CD4-positive, CD25-positive, alpha-beta regulatory T cell (primary cell): ENCODE measurements around the gene PTPN1. TPM values are rescaled to one million over a fixed set of nuclear protein-coding genes. Genes with fewer than 3 reads are reported as not detected.
A peak's percentile ranks its signal among the peaks of the same experiment; 100 is the strongest.

Experiments used
- ATAC-seq, 2 donors: fragments of 150-1000 bp; cut with Tn5 transposase; one replicate each; pipeline ENCODE4 v1.10.0; 2021; ENCODE audit warnings: low read depth in 2 of 2, moderate number of reproducible peaks in 2 of 2, moderate library complexity in 1 of 2
- DNase-seq, 3 donors: peaks; one replicate each; pipeline versions ENCODE4 v3.0.0 to v3.0.0-alpha.2; 2012 to 2022; ENCODE audit warnings: mixed read lengths in 1 of 3
- H3K27ac ChIP-seq: one replicate; pipeline ENCODE4 v1.7.0; 2013; ENCODE audit warnings: mild to moderate bottlenecking, low read length; ENCODE audit not compliant: insufficient read depth, poor library complexity, severe bottlenecking
- H3K27me3 ChIP-seq: one replicate; pipeline ENCODE4 v1.7.0; 2013; ENCODE audit warnings: low read length; ENCODE audit not compliant: control insufficient read depth, insufficient read depth
- H3K36me3 ChIP-seq: one replicate; pipeline ENCODE4 v1.7.0; 2013; ENCODE audit warnings: mild to moderate bottlenecking, low read length, moderate library complexity; ENCODE audit not compliant: control insufficient read depth, insufficient read depth
- H3K4me1 ChIP-seq: 2 replicates; pipeline ENCODE4 v1.7.0; 2013; ENCODE audit warnings: mild to moderate bottlenecking, low read length; ENCODE audit not compliant: insufficient read depth, control insufficient read depth, poor library complexity, severe bottlenecking
- H3K4me3 ChIP-seq: one replicate; pipeline ENCODE4 v1.7.0; 2013; ENCODE audit warnings: low read depth, mild to moderate bottlenecking, low read length, moderate library complexity
- H3K9me3 ChIP-seq, 2 experiments: 1 replicate in 1 of 2; 2 replicates in 1 of 2; pipeline ENCODE4 v1.7.0; 2013; ENCODE audit warnings: low read length in 2 of 2, mild to moderate bottlenecking in 1 of 2, moderate library complexity in 1 of 2; ENCODE audit not compliant: control insufficient read depth in 2 of 2
- H3K27ac Mint-ChIP-seq, 3 donors: one replicate each; pipeline ENCODE4 v1.8.0; 2020 to 2022; ENCODE audit warnings: mild to moderate bottlenecking in 3 of 3, mixed read lengths in 3 of 3, moderate library complexity in 2 of 3
- H3K27me3 Mint-ChIP-seq: one replicate; pipeline ENCODE4 v1.8.0; 2022; ENCODE audit warnings: mild to moderate bottlenecking, mixed read lengths
- H3K36me3 Mint-ChIP-seq: one replicate; pipeline ENCODE4 v1.8.0; 2020; ENCODE audit warnings: mixed read lengths
- H3K4me1 Mint-ChIP-seq, 4 donors: one replicate each; pipeline ENCODE4 v1.8.0; 2020 to 2022; ENCODE audit warnings: mixed read lengths in 4 of 4, mild to moderate bottlenecking in 1 of 4
- H3K4me3 Mint-ChIP-seq, 4 donors: one replicate each; pipeline ENCODE4 v1.8.0; 2020 to 2022; ENCODE audit warnings: mild to moderate bottlenecking in 4 of 4, mixed read lengths in 4 of 4, moderate library complexity in 3 of 4
- H3K9me3 Mint-ChIP-seq, 7 donors: one replicate each; pipeline ENCODE4 v1.8.0; 2020 to 2022; ENCODE audit warnings: mixed read lengths in 7 of 7, mild to moderate bottlenecking in 3 of 7, moderate library complexity in 2 of 7
- polyA plus RNA-seq, 4 donors: library from polyadenylated mRNA; unstranded; fragments of 300-500 nt; fragmentation: Illumina TruSeq; gene quantifications; one replicate each; pipeline ENCODE4 v1.2.3, GENCODE V29; 2021
- total RNA-seq: library from RNA; stranded (reverse); gene quantifications from one replicate; pipeline ENCODE4 v1.2.3, GENCODE V29; 2022

PTPN1 gene
- total and polyA plus RNA-seq, 5 donors from 2014 or later: 27.1 to 76.3 (median 31.7) TPM

DNA sequence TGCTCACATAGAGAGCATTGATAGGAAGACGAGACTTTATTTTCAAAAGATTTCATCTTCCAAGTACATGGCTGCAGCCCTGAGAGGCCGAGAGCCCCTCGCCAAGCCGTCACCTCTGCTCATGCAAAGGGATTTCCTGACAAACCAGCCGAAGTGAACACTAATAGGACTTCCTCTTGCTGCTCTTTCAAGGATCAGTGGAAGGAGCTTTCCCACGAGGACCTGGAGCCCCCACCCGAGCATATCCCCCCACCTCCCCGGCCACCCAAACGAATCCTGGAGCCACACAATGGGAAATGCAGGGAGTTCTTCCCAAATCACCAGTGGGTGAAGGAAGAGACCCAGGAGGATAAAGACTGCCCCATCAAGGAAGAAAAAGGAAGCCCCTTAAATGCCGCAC, 69.3 kb downstream of the PTPN1 start:
- no peak for ATAC-seq
- Histone ChIP-seq H3K9me3 (no peaks in the 10 kb centered on the region), H3K4me1 (no peaks in the 10 kb centered on the region), H3K36me3 (peaks cover 90% of the 10 kb centered on the region), H3K27ac (no peak overlapping the region), H3K4me3 (no peak overlapping the region), H3K27me3 (no peaks in the 10 kb centered on the region)
- no peak overlapping the region for H3K4me3 Mint-ChIP-seq
- no peaks in the 10 kb centered on the region for H3K27me3 Mint-ChIP-seq
- peaks cover 43% of the 10 kb centered on the region for H3K36me3 Mint-ChIP-seq
- DNase-seq: no peak
- H3K27ac Mint-ChIP-seq: peak overlapping the region in 1 of 3 donors; percentile 52
- no peaks in the 10 kb centered on the region for H3K9me3 Mint-ChIP-seq
- peaks cover 0 to 10% (median 7%) of the 10 kb centered on the region in 4 donors for H3K4me1 Mint-ChIP-seq

DNA sequence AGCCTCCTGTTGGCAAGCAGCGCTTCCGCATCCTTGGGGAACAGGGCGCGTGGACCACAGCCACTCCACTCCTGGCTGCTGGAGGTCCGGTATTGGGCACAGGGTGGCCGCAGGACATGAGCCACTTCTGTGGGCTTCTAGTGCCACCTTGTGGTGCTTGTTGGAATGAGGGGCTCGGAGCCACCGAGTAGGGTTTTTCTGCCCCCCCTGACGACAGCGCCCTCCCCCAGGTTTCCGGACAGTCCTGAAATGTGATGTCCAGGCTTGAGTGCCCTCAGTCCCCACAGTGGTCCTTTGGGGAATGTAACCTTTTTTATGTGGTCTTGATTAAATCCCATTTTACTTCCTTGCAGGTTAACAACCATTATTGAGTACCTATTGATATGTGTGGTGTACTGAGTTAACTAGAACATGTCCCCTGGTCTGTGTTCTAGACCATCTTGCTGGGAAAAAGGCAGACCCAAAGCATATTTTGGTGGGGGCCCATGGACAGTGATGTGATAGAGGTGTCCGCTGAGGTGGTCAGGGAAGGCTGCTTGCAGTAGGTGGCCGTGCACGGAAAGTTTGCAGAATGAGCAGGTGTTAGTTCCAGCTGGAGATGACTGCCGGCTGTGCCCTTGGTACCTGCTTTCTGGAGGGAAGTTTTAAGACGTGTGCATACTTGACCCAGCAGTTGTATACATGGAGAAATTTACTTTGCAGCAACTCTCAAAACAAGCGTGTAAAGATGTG, 70.0 kb downstream of the PTPN1 start:
- Mint-ChIP-seq H3K27me3 (no peaks in the 10 kb centered on the region), H3K4me3 (no peak overlapping the region), H3K9me3 (no peaks in the 10 kb centered on the region), H3K27ac (peak overlapping the region in 2 of 3 donors; percentile 9 to 52), H3K4me1 (peaks cover 0 to 9% (median 3%) of the 10 kb centered on the region in 4 donors), H3K36me3 (peaks cover 37% of the 10 kb centered on the region)
- Histone ChIP-seq H3K4me3 (no peak overlapping the region), H3K9me3 (no peaks in the 10 kb centered on the region), H3K36me3 (peaks cover 90% of the 10 kb centered on the region), H3K27me3 (no peaks in the 10 kb centered on the region), H3K27ac (no peak overlapping the region), H3K4me1 (no peaks in the 10 kb centered on the region)
- peak; percentile 30 to 39 (median 32) for DNase-seq
- no peak for ATAC-seq

DNA sequence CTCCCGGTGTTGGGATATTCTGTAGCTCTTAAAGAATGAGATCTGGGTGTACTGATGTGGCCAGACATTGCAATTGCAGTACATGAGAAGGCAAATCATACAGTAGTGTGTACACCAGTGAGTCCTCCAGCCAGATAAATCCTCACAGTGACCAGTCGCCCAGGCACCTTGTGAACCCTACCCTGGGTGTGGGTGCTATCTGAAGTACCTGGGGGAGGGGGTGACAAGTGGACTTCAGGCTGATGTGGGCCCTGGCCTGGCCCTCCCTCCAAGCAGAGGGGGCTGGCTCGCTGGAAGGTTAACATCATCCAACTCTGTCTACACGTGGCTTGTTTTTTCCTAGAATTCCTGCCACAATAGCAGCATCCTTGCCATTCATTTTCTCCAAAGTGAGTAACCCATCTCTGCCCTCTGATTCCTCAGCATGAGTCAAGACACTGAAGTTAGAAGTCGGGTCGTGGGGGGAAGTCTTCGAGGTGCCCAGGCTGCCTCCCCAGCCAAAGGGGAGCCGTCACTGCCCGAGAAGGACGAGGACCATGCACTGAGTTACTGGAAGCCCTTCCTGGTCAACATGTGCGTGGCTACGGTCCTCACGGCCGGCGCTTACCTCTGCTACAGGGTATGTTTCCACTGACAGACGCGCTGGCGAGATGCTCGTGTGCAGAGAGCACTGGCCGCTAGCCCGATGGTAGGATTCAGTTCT, 70.8 kb downstream of the PTPN1 start:
- no peaks in the 10 kb centered on the region for H3K9me3 ChIP-seq
- DNase-seq (no peak), ATAC-seq (no peak)
- Mint-ChIP-seq H3K4me3 (no peak overlapping the region), H3K27ac (peak overlapping the region in 1 of 3 donors; percentile 52), H3K36me3 (peaks cover 40% of the 10 kb centered on the region), H3K27me3 (no peaks in the 10 kb centered on the region), H3K4me1 (peaks cover 0 to 4% (median 1%) of the 10 kb centered on the region in 4 donors), H3K9me3 (no peaks in the 10 kb centered on the region)
- no peaks in the 10 kb centered on the region for H3K4me1 ChIP-seq
- no peaks in the 10 kb centered on the region for H3K27me3 ChIP-seq
- no peak overlapping the region for H3K4me3 ChIP-seq
- peaks cover 91% of the 10 kb centered on the region for H3K36me3 ChIP-seq
- H3K27ac ChIP-seq: no peak overlapping the region

DNA sequence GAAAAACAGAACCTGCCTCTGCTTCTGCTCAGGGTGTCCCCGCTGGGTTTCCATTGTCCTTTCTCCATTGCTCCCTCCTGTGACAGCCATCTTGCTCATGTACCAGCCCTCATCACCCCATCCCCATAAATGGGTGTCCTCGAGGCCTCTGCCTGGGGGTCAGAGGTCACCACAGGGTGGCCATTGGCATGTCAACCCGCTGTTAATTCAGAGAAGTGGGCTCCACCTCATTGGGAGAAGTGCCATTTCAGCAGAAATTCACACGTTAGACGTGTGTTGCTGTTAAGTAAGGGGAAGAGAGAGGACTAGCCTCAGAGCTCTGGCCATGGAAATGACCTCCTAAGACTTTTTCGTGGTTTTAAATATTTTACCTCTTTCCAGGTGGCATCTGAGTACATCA, 71.9 kb downstream of the PTPN1 start:
- H3K4me3 Mint-ChIP-seq: no peak overlapping the region
- no peaks in the 10 kb centered on the region for H3K9me3 Mint-ChIP-seq
- ATAC-seq (no peak), DNase-seq (no peak)
- no peaks in the 10 kb centered on the region for H3K9me3 ChIP-seq
- H3K27me3 ChIP-seq: no peaks in the 10 kb centered on the region
- H3K4me1 ChIP-seq: no peaks in the 10 kb centered on the region
- H3K27me3 Mint-ChIP-seq: no peaks in the 10 kb centered on the region
- no peak overlapping the region for H3K27ac Mint-ChIP-seq
- peaks cover 40% of the 10 kb centered on the region for H3K36me3 Mint-ChIP-seq
- H3K36me3 ChIP-seq: peaks cover 95% of the 10 kb centered on the region
- H3K4me3 ChIP-seq: no peak overlapping the region
- H3K27ac ChIP-seq: no peak overlapping the region
- H3K4me1 Mint-ChIP-seq: peaks cover 0 to 2% (median 0%) of the 10 kb centered on the region in 4 donors

DNA sequence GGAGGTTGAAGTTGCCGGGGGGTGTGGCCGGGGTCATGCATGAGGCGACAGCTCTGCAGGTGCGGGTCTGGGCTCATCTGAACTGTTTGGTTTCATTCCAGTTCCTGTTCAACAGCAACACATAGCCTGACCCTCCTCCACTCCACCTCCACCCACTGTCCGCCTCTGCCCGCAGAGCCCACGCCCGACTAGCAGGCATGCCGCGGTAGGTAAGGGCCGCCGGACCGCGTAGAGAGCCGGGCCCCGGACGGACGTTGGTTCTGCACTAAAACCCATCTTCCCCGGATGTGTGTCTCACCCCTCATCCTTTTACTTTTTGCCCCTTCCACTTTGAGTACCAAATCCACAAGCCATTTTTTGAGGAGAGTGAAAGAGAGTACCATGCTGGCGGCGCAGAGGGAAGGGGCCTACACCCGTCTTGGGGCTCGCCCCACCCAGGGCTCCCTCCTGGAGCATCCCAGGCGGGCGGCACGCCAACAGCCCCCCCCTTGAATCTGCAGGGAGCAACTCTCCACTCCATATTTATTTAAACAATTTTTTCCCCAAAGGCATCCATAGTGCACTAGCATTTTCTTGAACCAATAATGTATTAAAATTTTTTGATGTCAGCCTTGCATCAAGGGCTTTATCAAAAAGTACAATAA, 72.5 kb downstream of the PTPN1 start:
- no peak overlapping the region for H3K27ac ChIP-seq
- H3K4me1 Mint-ChIP-seq: peaks cover 0 to 2% (median 0%) of the 10 kb centered on the region in 4 donors
- H3K4me3 ChIP-seq: no peak overlapping the region
- ATAC-seq: no peak
- no peaks in the 10 kb centered on the region for H3K27me3 Mint-ChIP-seq
- peaks cover 93% of the 10 kb centered on the region for H3K36me3 ChIP-seq
- H3K36me3 Mint-ChIP-seq: peaks cover 36% of the 10 kb centered on the region
- no peaks in the 10 kb centered on the region for H3K9me3 Mint-ChIP-seq
- H3K27ac Mint-ChIP-seq: no peak overlapping the region
- no peaks in the 10 kb centered on the region for H3K27me3 ChIP-seq
- H3K9me3 ChIP-seq: no peaks in the 10 kb centered on the region
- DNase-seq: no peak
- no peaks in the 10 kb centered on the region for H3K4me1 ChIP-seq
- no peak overlapping the region for H3K4me3 Mint-ChIP-seq

DNA sequence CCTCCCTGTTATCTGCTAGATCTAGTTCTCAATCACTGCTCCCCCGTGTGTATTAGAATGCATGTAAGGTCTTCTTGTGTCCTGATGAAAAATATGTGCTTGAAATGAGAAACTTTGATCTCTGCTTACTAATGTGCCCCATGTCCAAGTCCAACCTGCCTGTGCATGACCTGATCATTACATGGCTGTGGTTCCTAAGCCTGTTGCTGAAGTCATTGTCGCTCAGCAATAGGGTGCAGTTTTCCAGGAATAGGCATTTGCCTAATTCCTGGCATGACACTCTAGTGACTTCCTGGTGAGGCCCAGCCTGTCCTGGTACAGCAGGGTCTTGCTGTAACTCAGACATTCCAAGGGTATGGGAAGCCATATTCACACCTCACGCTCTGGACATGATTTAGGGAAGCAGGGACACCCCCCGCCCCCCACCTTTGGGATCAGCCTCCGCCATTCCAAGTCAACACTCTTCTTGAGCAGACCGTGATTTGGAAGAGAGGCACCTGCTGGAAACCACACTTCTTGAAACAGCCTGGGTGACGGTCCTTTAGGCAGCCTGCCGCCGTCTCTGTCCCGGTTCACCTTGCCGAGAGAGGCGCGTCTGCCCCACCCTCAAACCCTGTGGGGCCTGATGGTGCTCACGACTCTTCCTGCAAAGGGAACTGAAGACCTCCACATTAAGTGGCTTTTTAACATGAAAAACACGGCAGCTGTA, 73.4 kb downstream of the PTPN1 start:
- Histone ChIP-seq H3K4me3 (no peak overlapping the region), H3K27me3 (no peaks in the 10 kb centered on the region), H3K9me3 (no peaks in the 10 kb centered on the region), H3K27ac (no peak overlapping the region), H3K4me1 (no peaks in the 10 kb centered on the region), H3K36me3 (peaks cover 84% of the 10 kb centered on the region)
- no peak for DNase-seq
- Mint-ChIP-seq H3K27ac (no peak overlapping the region), H3K9me3 (no peaks in the 10 kb centered on the region), H3K4me1 (peaks cover 0 to 7% (median 4%) of the 10 kb centered on the region in 4 donors), H3K36me3 (peaks cover 29% of the 10 kb centered on the region), H3K4me3 (no peak overlapping the region), H3K27me3 (no peaks in the 10 kb centered on the region)
- ATAC-seq: no peak

DNA sequence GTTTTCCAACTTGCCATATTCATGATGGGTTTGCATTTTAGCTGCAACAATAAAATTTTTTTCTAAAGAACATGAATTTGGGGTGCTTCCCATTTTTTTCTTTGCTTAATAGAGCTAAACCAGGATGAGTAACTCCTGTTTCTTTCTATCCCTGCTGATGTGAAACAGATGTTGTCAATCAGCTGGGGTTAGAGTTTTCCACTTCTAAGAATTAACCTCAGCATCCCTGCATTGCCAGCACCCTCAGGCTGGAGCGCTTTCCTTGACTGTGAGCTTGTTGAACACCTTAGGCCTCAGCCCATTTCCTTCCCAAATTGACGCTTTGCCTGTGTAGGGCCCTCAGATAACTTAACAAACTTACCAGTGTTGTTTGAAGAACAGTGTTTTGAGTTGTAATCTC, 74.5 kb downstream of the PTPN1 start:
- peak overlapping the region in 1 of 3 donors; percentile 11 for H3K27ac Mint-ChIP-seq
- Histone ChIP-seq H3K27ac (no peak overlapping the region), H3K36me3 (peaks cover 73% of the 10 kb centered on the region)

More for the DNA sequence above, 74.5 kb downstream of the PTPN1 start:
- ATAC-seq (no peak), DNase-seq (no peak)
- Histone ChIP-seq H3K27me3 (no peaks in the 10 kb centered on the region), H3K4me1 (no peaks in the 10 kb centered on the region), H3K4me3 (no peak overlapping the region), H3K9me3 (no peaks in the 10 kb centered on the region)
- no peaks in the 10 kb centered on the region for H3K9me3 Mint-ChIP-seq
- peaks cover 0 to 7% (median 4%) of the 10 kb centered on the region in 4 donors for H3K4me1 Mint-ChIP-seq
- no peaks in the 10 kb centered on the region for H3K27me3 Mint-ChIP-seq
- H3K36me3 Mint-ChIP-seq: peaks cover 23% of the 10 kb centered on the region
- no peak overlapping the region for H3K4me3 Mint-ChIP-seq
